Spinal cord (tissue), 10 donors: Measurements from ENCODE around the gene IQCN. TPM values are rescaled to one million over a fixed set of nuclear protein-coding genes. Genes with fewer than 3 reads are reported as not detected.

ENCODE experiments used
- DNase-seq, 6 donors: peaks; one replicate each; pipeline versions ENCODE4 v3.0.0 to v3.0.0-alpha.2; 2013 to 2015; ENCODE audit warnings: low spot score in 6 of 6, low read depth in 4 of 6
- H3K27ac ChIP-seq: one replicate; pipeline ENCODE4 v1.5.1; 2013; ENCODE audit warnings: low read depth, low read length, control low read depth
- H3K27me3 ChIP-seq: one replicate; pipeline ENCODE4 v1.6.1; 2013; ENCODE audit warnings: low read length; ENCODE audit not compliant: control insufficient read depth, insufficient read depth
- H3K36me3 ChIP-seq: one replicate; pipeline ENCODE4 v1.6.1; 2013; ENCODE audit warnings: low read length; ENCODE audit not compliant: control insufficient read depth, insufficient read depth
- H3K4me1 ChIP-seq: one replicate; pipeline ENCODE4 v1.6.1; 2013; ENCODE audit warnings: low read length; ENCODE audit not compliant: control insufficient read depth, insufficient read depth
- H3K4me3 ChIP-seq: one replicate; pipeline ENCODE4 v1.5.1; 2013; ENCODE audit warnings: low read depth, low read length, control low read depth
- H3K9me3 ChIP-seq: one replicate; pipeline ENCODE4 v1.6.1; 2013; ENCODE audit warnings: low read length; ENCODE audit not compliant: control insufficient read depth, insufficient read depth
- WGBS: methylation state at CpG from one replicate; pipeline ENCODE4 v1.1.5; 2013; ENCODE audit warnings: missing lambda C conversion rate; ENCODE audit not compliant: insufficient coverage; 5-methylcytosine and 5-hydroxymethylcytosine counted together
- polyA plus RNA-seq, 2 donors: library from polyadenylated mRNA; unstranded; fragments of 120-200 nt; gene quantifications; one replicate each; pipeline ENCODE4 v1.2.1, GENCODE V29; 2013; ENCODE audit not compliant: insufficient read length in 2 of 2
- total RNA-seq, 2 donors: library from RNA; depleted of rRNA in 1 of 2; stranded (reverse); fragments of 120-200 nt in 1 of 2; fragments of >200 nt in 1 of 2; gene quantifications; one replicate each; pipeline versions ENCODE4 v1.2.3 to v1.2.4, GENCODE V29; 2013 to 2014
- donor health status: healthy.

IQCN gene
- total and polyA plus RNA-seq, 4 donors = 0.59 to 9.0 (median 4.7) TPM

DNA sequence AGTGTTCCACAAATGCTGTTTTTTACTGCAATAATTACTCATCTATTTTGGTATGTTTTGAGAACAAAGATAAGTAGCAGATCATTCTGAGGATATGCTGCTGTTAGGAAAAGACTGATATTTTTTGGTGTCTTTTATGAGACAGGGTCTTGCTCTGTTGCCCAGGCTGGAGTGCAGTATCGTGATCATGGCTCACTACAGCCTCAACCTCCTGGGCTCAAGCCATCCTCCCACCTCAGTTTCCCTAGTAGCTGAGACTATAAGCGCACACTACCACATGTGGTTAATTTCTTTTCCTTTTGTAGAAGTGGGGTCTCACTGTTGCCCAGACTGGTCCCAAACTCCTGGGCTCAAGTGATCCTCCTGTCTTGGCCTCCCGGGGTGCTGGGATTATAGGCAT, 39.1 kb upstream of the IQCN start:
- Histone ChIP-seq H3K4me3 (no peak overlapping the region), H3K27me3 (no peaks in the 10 kb centered on the region), H3K27ac (no peak overlapping the region), H3K9me3 (no peaks in the 10 kb centered on the region), H3K36me3 (peaks cover 74% of the 10 kb centered on the region), H3K4me1 (peaks cover 9% of the 10 kb centered on the region)
- 100% methylated on average over 1 of the region's 3 CpGs for WGBS
- no peak for DNase-seq

DNA sequence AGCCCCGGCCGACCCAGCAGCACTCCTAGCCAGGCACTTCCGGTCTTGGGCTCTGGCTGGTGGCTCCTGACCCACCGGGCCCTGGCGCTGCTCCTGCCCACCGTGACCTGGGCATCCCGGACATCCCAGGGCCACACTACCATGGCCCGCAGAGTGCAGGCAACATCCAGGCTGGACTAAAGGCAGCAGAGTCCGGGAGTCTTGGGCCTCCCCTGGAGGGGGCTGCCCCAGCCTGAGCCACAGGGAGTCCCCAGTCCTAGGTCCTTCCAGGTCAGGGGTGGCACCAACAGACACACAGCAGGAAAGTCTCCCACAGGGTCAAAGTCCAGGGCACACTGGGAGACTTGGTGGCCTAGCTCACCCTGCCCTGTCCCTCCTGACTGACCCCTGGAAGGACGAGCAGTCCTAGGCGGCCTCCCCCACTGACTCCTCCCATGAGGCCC, 37.9 kb upstream of the IQCN start:
- no peak overlapping the region for H3K4me3 ChIP-seq
- no peaks in the 10 kb centered on the region for H3K9me3 ChIP-seq
- no peaks in the 10 kb centered on the region for H3K27me3 ChIP-seq
- H3K36me3 ChIP-seq = peaks cover 81% of the 10 kb centered on the region
- no peak for DNase-seq
- WGBS = 92% methylated on average over 9 of the region's 11 CpGs
- no peak overlapping the region for H3K27ac ChIP-seq
- peaks cover 14% of the 10 kb centered on the region for H3K4me1 ChIP-seq

DNA sequence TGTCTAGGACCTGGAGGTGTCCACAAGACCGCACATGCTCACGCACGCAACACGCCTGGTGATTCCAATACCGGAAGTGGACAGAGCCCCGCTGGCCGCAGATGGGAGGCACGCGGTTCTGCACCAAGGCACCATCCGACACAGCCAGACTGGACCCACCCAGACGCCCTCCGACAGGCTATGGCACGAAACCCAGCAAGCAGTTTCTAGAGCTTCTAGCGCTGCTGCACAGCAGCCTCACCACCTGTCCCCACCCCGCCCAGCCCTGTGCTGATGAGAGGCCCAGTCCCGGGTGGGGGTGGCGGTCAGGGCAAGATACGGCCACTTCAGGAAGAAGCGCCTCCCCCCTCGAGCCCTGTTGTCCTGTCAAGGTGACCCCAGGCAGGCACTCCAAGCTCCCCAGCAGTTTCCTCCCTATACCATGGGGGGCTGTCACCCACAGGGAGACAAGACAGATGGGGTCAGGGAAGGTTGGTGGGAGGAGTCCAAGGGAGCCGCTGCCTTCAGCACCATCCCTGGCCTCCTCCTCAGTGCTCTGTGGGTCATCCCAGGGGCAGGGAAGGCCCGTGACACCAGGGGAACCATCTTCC, 37.3 kb upstream of the IQCN start:
- peaks cover 87% of the 10 kb centered on the region for H3K36me3 ChIP-seq
- 90% methylated on average over 20 of the region's 22 CpGs for WGBS

DNA sequence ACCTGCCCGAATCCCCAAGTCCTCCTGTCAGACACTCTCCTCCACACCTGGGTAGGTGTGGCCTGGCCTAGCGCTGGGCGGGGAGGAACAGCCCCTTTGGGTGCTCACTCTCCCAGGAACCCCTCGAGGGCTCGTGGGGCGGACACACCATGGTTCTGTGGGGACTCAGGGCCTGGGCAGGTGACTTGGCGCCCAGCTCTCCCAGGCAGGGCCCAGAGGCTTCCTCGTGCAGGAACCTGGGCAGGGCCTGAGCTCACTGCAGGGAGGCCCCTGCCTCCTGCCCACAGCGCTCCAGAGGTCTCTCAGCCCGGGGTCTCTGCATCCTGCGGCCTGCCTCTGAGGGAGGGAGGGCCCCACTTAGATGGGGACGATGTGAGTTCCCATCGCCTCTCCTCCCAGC, 36.7 kb upstream of the IQCN start:
- Histone ChIP-seq H3K4me1 (peaks cover 21% of the 10 kb centered on the region), H3K27ac (no peak overlapping the region), H3K36me3 (peaks cover 92% of the 10 kb centered on the region), H3K9me3 (no peaks in the 10 kb centered on the region), H3K4me3 (no peak overlapping the region), H3K27me3 (no peaks in the 10 kb centered on the region)
- DNase-seq = no peak
- WGBS = 87% methylated on average over 13 of the region's 13 CpGs

More for the DNA sequence above, 37.3 kb upstream of the IQCN start:
- no peak overlapping the region for H3K27ac ChIP-seq
- no peaks in the 10 kb centered on the region for H3K27me3 ChIP-seq
- H3K4me3 ChIP-seq = no peak overlapping the region
- no peaks in the 10 kb centered on the region for H3K9me3 ChIP-seq
- H3K4me1 ChIP-seq = peaks cover 15% of the 10 kb centered on the region
- DNase-seq = no peak

- Histone ChIP-seq H3K9me3 (no peaks in the 10 kb centered on the region), H3K4me1 (peaks cover 28% of the 10 kb centered on the region), H3K4me3 (no peak overlapping the region), H3K36me3 (peaks cover 89% of the 10 kb centered on the region), H3K27me3 (no peaks in the 10 kb centered on the region), H3K27ac (no peak overlapping the region)
- no peak for DNase-seq
- 91% methylated on average over 21 of the region's 23 CpGs for WGBS
Observed at GRCh38 chr19:18310118-18310909, 36.1 kb upstream of the IQCN start.

- 93% methylated on average over 27 of the region's 33 CpGs for WGBS
- Histone ChIP-seq H3K27me3 (no peaks in the 10 kb centered on the region), H3K27ac (no peak overlapping the region), H3K9me3 (no peaks in the 10 kb centered on the region), H3K36me3 (peaks cover 85% of the 10 kb centered on the region), H3K4me3 (no peak overlapping the region), H3K4me1 (peaks cover 35% of the 10 kb centered on the region)
- DNase-seq = no peak
Observed at GRCh38 chr19:18309525-18310064, 35.3 kb upstream of the IQCN start.

- H3K9me3 ChIP-seq = no peaks in the 10 kb centered on the region
- H3K4me3 ChIP-seq = no peak overlapping the region
- 88% methylated on average over 7 of the region's 7 CpGs for WGBS
- no peak overlapping the region for H3K27ac ChIP-seq
- no peaks in the 10 kb centered on the region for H3K27me3 ChIP-seq
- H3K36me3 ChIP-seq = peaks cover 81% of the 10 kb centered on the region
- H3K4me1 ChIP-seq = peaks cover 41% of the 10 kb centered on the region
- no peak for DNase-seq
Observed at GRCh38 chr19:18308948-18309325, 34.7 kb upstream of the IQCN start.

- no peak for DNase-seq
- Histone ChIP-seq H3K36me3 (peaks cover 79% of the 10 kb centered on the region), H3K27me3 (no peaks in the 10 kb centered on the region), H3K4me1 (peaks cover 48% of the 10 kb centered on the region), H3K9me3 (no peaks in the 10 kb centered on the region), H3K4me3 (no peak overlapping the region), H3K27ac (peak overlapping the region; percentile 97)
- WGBS = 92% methylated on average over 19 of the region's 20 CpGs
Observed at GRCh38 chr19:18308051-18308947, 34.0 kb upstream of the IQCN start.

DNA sequence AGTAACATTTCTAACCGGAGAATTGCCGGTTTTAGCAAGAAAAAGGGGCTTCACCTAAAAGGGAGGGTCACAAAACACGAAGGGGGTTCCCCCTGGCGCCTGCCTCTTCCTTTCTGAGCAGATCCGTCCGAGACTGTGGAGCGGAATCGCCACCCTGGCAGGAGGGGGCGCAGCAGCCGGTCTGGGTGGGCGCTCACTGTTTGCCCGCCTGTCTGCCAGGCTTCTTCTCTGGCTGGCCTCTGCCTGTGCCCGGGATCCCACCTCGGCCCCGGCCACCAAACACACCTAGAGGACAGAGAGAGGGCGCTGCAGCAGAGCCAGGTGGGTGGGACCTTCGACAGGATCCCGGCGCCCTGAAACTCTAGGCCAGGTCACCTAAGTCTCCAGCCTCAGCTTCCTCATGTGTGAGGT, 33.0 kb upstream of the IQCN start:
- WGBS = 72% methylated on average over 15 of the region's 19 CpGs
- Histone ChIP-seq H3K4me3 (no peak overlapping the region), H3K27ac (peak overlapping the region; percentile 97), H3K4me1 (peaks cover 55% of the 10 kb centered on the region), H3K36me3 (peaks cover 69% of the 10 kb centered on the region), H3K9me3 (no peaks in the 10 kb centered on the region), H3K27me3 (no peaks in the 10 kb centered on the region)
- DNase-seq = no peak
